Duodenal mucosa (tissue), 2 donors: ENCODE data around the gene COL5A1.

ENCODE experiments used
- H3K27ac ChIP-seq: one replicate; pipeline ENCODE4 v1.7.0; 2013; ENCODE audit warnings: low read depth, low read length
- H3K27me3 ChIP-seq, 2 donors: one replicate each; pipeline ENCODE4 v1.7.0; 2013; ENCODE audit warnings: low read length in 2 of 2, control low read depth in 1 of 2; ENCODE audit not compliant: insufficient read depth in 2 of 2, control insufficient read depth in 1 of 2
- H3K36me3 ChIP-seq, 2 donors: one replicate each; pipeline ENCODE4 v1.7.0; 2013; ENCODE audit warnings: low read length in 2 of 2, control low read depth in 1 of 2; ENCODE audit not compliant: insufficient read depth in 2 of 2, control insufficient read depth in 1 of 2
- H3K4me1 ChIP-seq, 2 donors: one replicate each; pipeline ENCODE4 v1.7.0; 2013; ENCODE audit warnings: low read length in 2 of 2, control low read depth in 1 of 2; ENCODE audit not compliant: insufficient read depth in 2 of 2, control insufficient read depth in 1 of 2
- H3K4me3 ChIP-seq, 2 donors: one replicate each; pipeline ENCODE4 v1.7.0; 2013; ENCODE audit warnings: low read length in 2 of 2, low read depth in 1 of 2
- H3K9ac ChIP-seq, 2 donors: one replicate each; pipeline ENCODE4 v1.7.0; 2013; ENCODE audit warnings: low read length in 2 of 2, low read depth in 1 of 2
- H3K9me3 ChIP-seq, 2 donors: one replicate each; pipeline ENCODE4 v1.7.0; 2013; ENCODE audit warnings: low read length in 2 of 2, control low read depth in 1 of 2; ENCODE audit not compliant: control insufficient read depth in 1 of 2

COL5A1 gene

GRCh38 chr9:134678206-134678605, 36.6 kb downstream of the COL5A1 start:
- Histone ChIP-seq H3K4me1 (no peaks in the 10 kb centered on the region), H3K27ac (no peak overlapping the region), H3K27me3 (no peaks in the 10 kb centered on the region), H3K36me3 (no peaks in the 10 kb centered on the region), H3K9ac (no peak overlapping the region), H3K4me3 (no peak overlapping the region), H3K9me3 (no peaks in the 10 kb centered on the region)

- Histone ChIP-seq H3K27ac (no peak overlapping the region), H3K4me1 (no peaks in the 10 kb centered on the region), H3K4me3 (no peak overlapping the region), H3K27me3 (no peaks in the 10 kb centered on the region), H3K36me3 (no peaks in the 10 kb centered on the region), H3K9me3 (no peaks in the 10 kb centered on the region), H3K9ac (no peak overlapping the region)
Observed at GRCh38 chr9:134678666-134679443, 37.3 kb downstream of the COL5A1 start.

- Histone ChIP-seq H3K4me3 (no peak overlapping the region), H3K27me3 (no peaks in the 10 kb centered on the region), H3K27ac (no peak overlapping the region)
Observed at GRCh38 chr9:134679616-134680392, 38.2 kb downstream of the COL5A1 start.

GRCh38 chr9:134680393-134681060, 38.9 kb downstream of the COL5A1 start:
- no peak overlapping the region for H3K4me3 ChIP-seq
- no peak overlapping the region for H3K27ac ChIP-seq
- H3K9ac ChIP-seq = no peak overlapping the region
- H3K36me3 ChIP-seq = no peaks in the 10 kb centered on the region
- H3K4me1 ChIP-seq = no peaks in the 10 kb centered on the region
- H3K27me3 ChIP-seq = no peaks in the 10 kb centered on the region
- no peaks in the 10 kb centered on the region for H3K9me3 ChIP-seq

More at GRCh38 chr9:134679616-134680392, 38.2 kb downstream of the COL5A1 start:
- H3K36me3 ChIP-seq = no peaks in the 10 kb centered on the region
- H3K9ac ChIP-seq = no peak overlapping the region
- H3K9me3 ChIP-seq = no peaks in the 10 kb centered on the region
- no peaks in the 10 kb centered on the region for H3K4me1 ChIP-seq

GRCh38 chr9:134681061-134681661, 39.6 kb downstream of the COL5A1 start:
- Histone ChIP-seq H3K27ac (no peak overlapping the region), H3K9me3 (no peaks in the 10 kb centered on the region), H3K4me1 (no peaks in the 10 kb centered on the region), H3K9ac (no peak overlapping the region), H3K36me3 (no peaks in the 10 kb centered on the region), H3K4me3 (no peak overlapping the region), H3K27me3 (no peaks in the 10 kb centered on the region)

GRCh38 chr9:134682026-134682425, 40.4 kb downstream of the COL5A1 start:
- Histone ChIP-seq H3K4me1 (no peaks in the 10 kb centered on the region), H3K9me3 (no peaks in the 10 kb centered on the region), H3K9ac (no peak overlapping the region), H3K36me3 (no peaks in the 10 kb centered on the region), H3K27me3 (no peaks in the 10 kb centered on the region), H3K27ac (no peak overlapping the region), H3K4me3 (no peak overlapping the region)

GRCh38 chr9:134682651-134683364, 41.2 kb downstream of the COL5A1 start:
- Histone ChIP-seq H3K9me3 (no peaks in the 10 kb centered on the region), H3K4me1 (no peaks in the 10 kb centered on the region), H3K27ac (no peak overlapping the region), H3K9ac (no peak overlapping the region), H3K4me3 (no peak overlapping the region), H3K27me3 (no peaks in the 10 kb centered on the region), H3K36me3 (no peaks in the 10 kb centered on the region)

GRCh38 chr9:134683714-134684374, 42.2 kb downstream of the COL5A1 start:
- H3K27ac ChIP-seq = no peak overlapping the region
- H3K27me3 ChIP-seq = no peaks in the 10 kb centered on the region
- no peaks in the 10 kb centered on the region for H3K36me3 ChIP-seq
- no peaks in the 10 kb centered on the region for H3K4me1 ChIP-seq
- no peaks in the 10 kb centered on the region for H3K9me3 ChIP-seq
- H3K4me3 ChIP-seq = no peak overlapping the region
- H3K9ac ChIP-seq = no peak overlapping the region

GRCh38 chr9:134684375-134684723, 42.7 kb downstream of the COL5A1 start:
- Histone ChIP-seq H3K9me3 (no peaks in the 10 kb centered on the region), H3K9ac (no peak overlapping the region), H3K27ac (no peak overlapping the region), H3K27me3 (no peaks in the 10 kb centered on the region), H3K36me3 (no peaks in the 10 kb centered on the region), H3K4me1 (no peaks in the 10 kb centered on the region), H3K4me3 (no peak overlapping the region)
